Duodenal mucosa (tissue), 2 donors: ENCODE measurements around the gene ARHGAP45.

ENCODE experiments used
- H3K27ac ChIP-seq: one replicate; pipeline ENCODE4 v1.7.0; 2013; ENCODE audit warnings: low read depth, low read length
- H3K27me3 ChIP-seq, 2 donors: one replicate each; pipeline ENCODE4 v1.7.0; 2013; ENCODE audit warnings: low read length in 2 of 2, control low read depth in 1 of 2; ENCODE audit not compliant: insufficient read depth in 2 of 2, control insufficient read depth in 1 of 2
- H3K36me3 ChIP-seq, 2 donors: one replicate each; pipeline ENCODE4 v1.7.0; 2013; ENCODE audit warnings: low read length in 2 of 2, control low read depth in 1 of 2; ENCODE audit not compliant: insufficient read depth in 2 of 2, control insufficient read depth in 1 of 2
- H3K4me1 ChIP-seq, 2 donors: one replicate each; pipeline ENCODE4 v1.7.0; 2013; ENCODE audit warnings: low read length in 2 of 2, control low read depth in 1 of 2; ENCODE audit not compliant: insufficient read depth in 2 of 2, control insufficient read depth in 1 of 2
- H3K4me3 ChIP-seq, 2 donors: one replicate each; pipeline ENCODE4 v1.7.0; 2013; ENCODE audit warnings: low read length in 2 of 2, low read depth in 1 of 2
- H3K9ac ChIP-seq, 2 donors: one replicate each; pipeline ENCODE4 v1.7.0; 2013; ENCODE audit warnings: low read length in 2 of 2, low read depth in 1 of 2
- H3K9me3 ChIP-seq, 2 donors: one replicate each; pipeline ENCODE4 v1.7.0; 2013; ENCODE audit warnings: low read length in 2 of 2, control low read depth in 1 of 2; ENCODE audit not compliant: control insufficient read depth in 1 of 2

ARHGAP45 gene

GRCh38 chr19:1046836-1047695 lies 19.9 kb upstream of the ARHGAP45 start:
- peaks cover 8 to 11% of the 10 kb centered on the region in 2 donors for H3K4me1 ChIP-seq
- H3K27ac ChIP-seq: no peak overlapping the region
- no peaks in the 10 kb centered on the region for H3K36me3 ChIP-seq
- H3K4me3 ChIP-seq: no peak overlapping the region
- no peaks in the 10 kb centered on the region for H3K27me3 ChIP-seq
- H3K9me3 ChIP-seq: no peaks in the 10 kb centered on the region
- H3K9ac ChIP-seq: no peak overlapping the region

- peaks cover 2 to 4% of the 10 kb centered on the region in 2 donors for H3K4me1 ChIP-seq
- no peak overlapping the region for H3K4me3 ChIP-seq
- H3K27ac ChIP-seq: no peak overlapping the region
- no peaks in the 10 kb centered on the region for H3K27me3 ChIP-seq
- no peak overlapping the region for H3K9ac ChIP-seq
- H3K36me3 ChIP-seq: no peaks in the 10 kb centered on the region
- H3K9me3 ChIP-seq: no peaks in the 10 kb centered on the region
Observed at GRCh38 chr19:1047696-1048147, 19.2 kb upstream of the ARHGAP45 start.

DNA sequence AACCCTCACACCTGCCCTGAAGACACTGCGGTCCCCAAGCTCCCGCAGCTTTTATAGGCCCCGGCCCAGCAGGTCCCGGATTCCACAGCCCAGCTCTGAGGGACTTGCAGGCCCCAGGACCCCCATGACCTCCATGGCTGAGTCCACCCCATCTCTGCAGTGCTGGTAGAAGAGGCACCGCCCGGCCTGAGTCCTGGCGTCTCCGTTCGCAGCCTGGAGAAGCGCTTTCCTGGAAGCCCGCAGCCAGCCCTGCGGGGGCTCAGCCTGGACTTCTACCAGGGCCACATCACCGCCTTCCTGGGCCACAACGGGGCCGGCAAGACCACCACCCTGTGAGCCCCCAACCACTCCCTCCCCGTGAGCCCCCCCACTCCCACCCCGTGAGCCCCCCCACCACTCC lies 17.9 kb upstream of the ARHGAP45 start:
- Histone ChIP-seq H3K27me3 (no peaks in the 10 kb centered on the region), H3K9ac (no peak overlapping the region), H3K4me3 (no peak overlapping the region), H3K36me3 (no peaks in the 10 kb centered on the region), H3K27ac (no peak overlapping the region), H3K9me3 (no peaks in the 10 kb centered on the region), H3K4me1 (no peaks in the 10 kb centered on the region)

DNA sequence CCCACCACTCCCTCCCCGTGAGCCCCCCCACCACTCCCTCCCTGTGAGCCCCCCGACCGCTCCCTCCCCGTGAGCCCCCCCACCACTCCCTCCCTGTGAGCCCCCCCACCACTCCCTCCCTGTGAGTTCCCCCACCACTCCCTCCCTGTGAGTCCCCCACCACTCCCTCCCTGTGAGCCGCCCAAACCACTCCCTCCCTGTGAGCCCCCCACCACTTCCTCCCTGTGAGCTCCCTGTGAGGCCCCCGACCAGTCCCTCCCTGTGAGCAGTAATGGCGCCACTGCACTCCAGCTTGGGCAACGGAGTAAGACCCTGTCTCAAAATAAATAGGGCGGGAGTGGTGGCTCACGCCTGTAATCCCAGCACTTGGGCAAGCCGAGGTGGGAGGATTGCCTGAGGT lies 17.2 kb upstream of the ARHGAP45 start:
- no peak overlapping the region for H3K4me3 ChIP-seq
- H3K4me1 ChIP-seq: no peaks in the 10 kb centered on the region
- H3K27ac ChIP-seq: no peak overlapping the region
- H3K36me3 ChIP-seq: no peaks in the 10 kb centered on the region
- H3K9ac ChIP-seq: no peak overlapping the region
- no peaks in the 10 kb centered on the region for H3K27me3 ChIP-seq
- H3K9me3 ChIP-seq: no peaks in the 10 kb centered on the region

- Histone ChIP-seq H3K27me3 (no peaks in the 10 kb centered on the region), H3K36me3 (no peaks in the 10 kb centered on the region), H3K9ac (no peak overlapping the region), H3K27ac (no peak overlapping the region), H3K9me3 (no peaks in the 10 kb centered on the region), H3K4me1 (no peaks in the 10 kb centered on the region), H3K4me3 (no peak overlapping the region)
Observed at GRCh38 chr19:1050989-1051788, 15.8 kb upstream of the ARHGAP45 start.

- Histone ChIP-seq H3K4me1 (no peaks in the 10 kb centered on the region), H3K9ac (no peak overlapping the region), H3K27ac (no peak overlapping the region), H3K27me3 (no peaks in the 10 kb centered on the region), H3K36me3 (no peaks in the 10 kb centered on the region), H3K4me3 (no peak overlapping the region), H3K9me3 (no peaks in the 10 kb centered on the region)
Observed at GRCh38 chr19:1051791-1052190, 15.2 kb upstream of the ARHGAP45 start.

GRCh38 chr19:1052349-1052975 lies 14.5 kb upstream of the ARHGAP45 start:
- Histone ChIP-seq H3K36me3 (no peaks in the 10 kb centered on the region), H3K4me1 (no peaks in the 10 kb centered on the region), H3K4me3 (no peak overlapping the region), H3K27ac (no peak overlapping the region), H3K9me3 (no peaks in the 10 kb centered on the region), H3K27me3 (no peaks in the 10 kb centered on the region), H3K9ac (no peak overlapping the region)

- Histone ChIP-seq H3K9ac (no peak overlapping the region), H3K36me3 (no peaks in the 10 kb centered on the region), H3K9me3 (no peaks in the 10 kb centered on the region), H3K27me3 (no peaks in the 10 kb centered on the region), H3K4me3 (no peak overlapping the region), H3K4me1 (no peaks in the 10 kb centered on the region), H3K27ac (no peak overlapping the region)
Observed at GRCh38 chr19:1053176-1054101, 13.5 kb upstream of the ARHGAP45 start.

DNA sequence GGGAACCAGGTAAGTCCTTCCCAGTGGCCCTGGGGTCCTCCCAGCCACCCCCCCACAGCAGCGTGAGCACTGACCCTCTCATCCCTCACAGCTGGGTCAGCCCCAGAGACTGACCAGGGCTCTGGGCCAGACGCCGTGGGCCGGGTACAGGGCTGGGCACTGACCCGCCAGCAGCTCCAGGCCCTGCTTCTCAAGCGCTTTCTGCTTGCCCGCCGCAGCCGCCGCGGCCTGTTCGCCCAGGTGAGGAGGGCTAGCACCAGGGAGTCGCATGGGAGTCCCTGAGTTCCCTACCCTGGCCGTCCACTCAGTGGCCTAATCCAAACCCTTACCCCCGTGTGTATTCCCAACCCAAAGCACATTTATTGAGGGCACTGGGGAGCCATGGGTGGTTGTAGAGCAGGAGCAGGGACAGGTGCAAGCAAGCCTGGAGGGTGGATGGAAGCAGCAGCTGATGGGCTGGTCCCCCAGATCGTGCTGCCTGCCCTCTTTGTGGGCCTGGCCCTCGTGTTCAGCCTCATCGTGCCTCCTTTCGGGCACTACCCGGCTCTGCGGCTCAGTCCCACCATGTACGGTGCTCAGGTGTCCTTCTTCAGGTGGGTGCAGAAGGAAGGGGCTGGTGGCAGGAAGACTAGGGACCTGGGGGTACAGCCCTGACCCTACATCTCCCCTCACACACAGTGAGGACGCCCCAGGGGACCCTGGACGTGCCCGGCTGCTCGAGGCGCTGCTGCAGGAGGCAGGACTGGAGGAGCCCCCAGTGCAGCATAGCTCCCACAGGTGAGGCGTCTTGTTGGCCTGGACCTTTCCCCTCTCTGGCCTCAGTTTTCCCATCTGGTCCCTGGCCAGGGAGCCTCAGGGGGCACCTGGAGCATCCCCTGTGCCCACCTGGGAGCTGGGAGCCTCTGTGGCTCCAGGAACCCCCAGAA lies 12.6 kb upstream of the ARHGAP45 start:
- Histone ChIP-seq H3K27ac (no peak overlapping the region), H3K4me1 (no peaks in the 10 kb centered on the region), H3K9me3 (no peaks in the 10 kb centered on the region), H3K4me3 (no peak overlapping the region), H3K36me3 (no peaks in the 10 kb centered on the region), H3K27me3 (no peaks in the 10 kb centered on the region), H3K9ac (no peak overlapping the region)
